Endothelial cell (in vitro differentiated cells): Measurements from ENCODE around the gene WRNIP1. TPM values are rescaled to one million over a fixed set of nuclear protein-coding genes. Genes with fewer than 3 reads are reported as not detected.
A peak's percentile ranks its signal among the peaks of the same experiment; 100 is the strongest.

Experiments used
- DNase-seq: peaks from one replicate; pipeline ENCODE4 v3.0.0; 2021; ENCODE audit warnings: low spot score
- H3K27ac Mint-ChIP-seq: one replicate; pipeline ENCODE4 v1.8.0; 2021; ENCODE audit warnings: mixed read lengths, inconsistent platforms; ENCODE audit not compliant: unreplicated experiment
- H3K27me3 Mint-ChIP-seq: one replicate; pipeline ENCODE4 v1.8.0; 2021; ENCODE audit warnings: mild to moderate bottlenecking, moderate library complexity, mixed read lengths, inconsistent platforms; ENCODE audit not compliant: unreplicated experiment
- H3K36me3 Mint-ChIP-seq: one replicate; pipeline ENCODE4 v1.8.0; 2021; ENCODE audit warnings: mild to moderate bottlenecking, low read depth, mixed read lengths, inconsistent platforms; ENCODE audit not compliant: unreplicated experiment
- H3K4me1 Mint-ChIP-seq: one replicate; pipeline ENCODE4 v1.8.0; 2021; ENCODE audit warnings: mild to moderate bottlenecking, mixed read lengths, inconsistent platforms; ENCODE audit not compliant: unreplicated experiment
- H3K4me3 Mint-ChIP-seq: one replicate; pipeline ENCODE4 v1.8.0; 2021; ENCODE audit warnings: mild to moderate bottlenecking, mixed read lengths, inconsistent platforms; ENCODE audit not compliant: unreplicated experiment
- H3K9me3 Mint-ChIP-seq: one replicate; pipeline ENCODE4 v1.8.0; 2021; ENCODE audit warnings: mixed read lengths, inconsistent platforms; ENCODE audit not compliant: unreplicated experiment
- CTCF ChIP-seq: fragments of 200-600 bp; sonication (generic); IDR thresholded peaks from one replicate; pipeline ENCODE4 v1.5.0; 2021; ENCODE audit warnings: antibody characterized with exemption; ENCODE audit not compliant: unreplicated experiment
- total RNA-seq: library from RNA; stranded (reverse); fragmentation: NEBNext Ultra II Directional; extraction: Animal tissue kit (Norgen Biotek cat#: 25700); gene quantifications from one replicate; pipeline ENCODE4 v1.2.1, GENCODE V29; 2021; ENCODE audit not compliant: unreplicated experiment

The WRNIP1 gene
- total RNA-seq, 1 donor from 2014 or later: 48.6 TPM

GRCh38 chr6:2803731-2804429 is 38.7 kb downstream of the WRNIP1 start:
- Mint-ChIP-seq H3K9me3 (no peaks in the 10 kb centered on the region), H3K36me3 (peaks cover 15% of the 10 kb centered on the region), H3K27ac (no peak overlapping the region), H3K27me3 (peaks cover 3% of the 10 kb centered on the region), H3K4me3 (no peak overlapping the region), H3K4me1 (peaks cover 54% of the 10 kb centered on the region)
- no peak for TF ChIP-seq CTCF
- DNase-seq: no peak

GRCh38 chr6:2804516-2804915 is 39.3 kb downstream of the WRNIP1 start:
- no peak for DNase-seq
- TF ChIP-seq CTCF: no peak
- Mint-ChIP-seq H3K4me1 (peaks cover 56% of the 10 kb centered on the region), H3K4me3 (no peak overlapping the region), H3K9me3 (no peaks in the 10 kb centered on the region), H3K27ac (no peak overlapping the region), H3K27me3 (peaks cover 3% of the 10 kb centered on the region), H3K36me3 (peaks cover 14% of the 10 kb centered on the region)

GRCh38 chr6:2805031-2805430 is 39.8 kb downstream of the WRNIP1 start:
- Mint-ChIP-seq H3K4me1 (peaks cover 56% of the 10 kb centered on the region), H3K9me3 (no peaks in the 10 kb centered on the region), H3K27me3 (peaks cover 3% of the 10 kb centered on the region), H3K36me3 (peaks cover 8% of the 10 kb centered on the region), H3K4me3 (no peak overlapping the region), H3K27ac (peak overlapping the region; percentile 45)
- no peak for TF ChIP-seq CTCF
- no peak for DNase-seq

- Mint-ChIP-seq H3K9me3 (no peaks in the 10 kb centered on the region), H3K4me3 (no peak overlapping the region), H3K36me3 (peaks cover 4% of the 10 kb centered on the region), H3K4me1 (peaks cover 54% of the 10 kb centered on the region), H3K27ac (peak overlapping the region; percentile 96), H3K27me3 (peaks cover 3% of the 10 kb centered on the region)
- no peak for TF ChIP-seq CTCF
- DNase-seq: no peak
These were observed 41.5 kb downstream of the WRNIP1 start for GRCh38 chr6:2806644-2807043.

- Mint-ChIP-seq H3K4me1 (peaks cover 56% of the 10 kb centered on the region), H3K27ac (peak overlapping the region; percentile 96), H3K36me3 (peaks cover 4% of the 10 kb centered on the region), H3K4me3 (peak overlapping the region; percentile 4), H3K9me3 (no peaks in the 10 kb centered on the region), H3K27me3 (peaks cover 3% of the 10 kb centered on the region)
- no peak for TF ChIP-seq CTCF
- peak; percentile 25 for DNase-seq
These were observed 42.3 kb downstream of the WRNIP1 start for GRCh38 chr6:2807342-2808090.
